ENCODE measurements around the gene CAMK2B. TPM values are rescaled to one million over a fixed set of nuclear protein-coding genes. Genes with fewer than 3 reads are reported as not detected.

Gene CAMK2B
- total RNA-seq, 1 donor from 2014 or later, result 0.23 TPM

- DNase-seq (ENCODE audit: low spot score), result no peak
- H3K27ac Mint-ChIP-seq (ENCODE audit: unreplicated experiment), result no peak overlapping the region
- peaks cover 2% of the 10 kb centered on the region for H3K36me3 Mint-ChIP-seq (ENCODE audit: low read depth, unreplicated experiment)
- H3K27me3 Mint-ChIP-seq (ENCODE audit: unreplicated experiment), result peaks cover 12% of the 10 kb centered on the region
- TF ChIP-seq CTCF (IDR thresholded peaks at IDR 0.05; ENCODE audit: unreplicated experiment), result no peak
- H3K4me3 Mint-ChIP-seq (ENCODE audit: unreplicated experiment), result no peak overlapping the region
- H3K4me1 Mint-ChIP-seq (ENCODE audit: unreplicated experiment), result peaks cover 4% of the 10 kb centered on the region
- H3K9me3 Mint-ChIP-seq (ENCODE audit: unreplicated experiment), result no peaks in the 10 kb centered on the region
These were observed 77.3 kb downstream of the CAMK2B start for GRCh38 chr7:44247868-44248651.

- no peak overlapping the region for H3K4me3 Mint-ChIP-seq (ENCODE audit: unreplicated experiment)
- H3K27me3 Mint-ChIP-seq (ENCODE audit: unreplicated experiment), result peaks cover 16% of the 10 kb centered on the region
- peaks cover 2% of the 10 kb centered on the region for H3K36me3 Mint-ChIP-seq (ENCODE audit: low read depth, unreplicated experiment)
- H3K27ac Mint-ChIP-seq (ENCODE audit: unreplicated experiment), result peak overlapping the region; percentile 13
- no peak for DNase-seq (ENCODE audit: low spot score)
- no peaks in the 10 kb centered on the region for H3K9me3 Mint-ChIP-seq (ENCODE audit: unreplicated experiment)
- TF ChIP-seq CTCF (IDR thresholded peaks at IDR 0.05; ENCODE audit: unreplicated experiment), result no peak
- peaks cover 4% of the 10 kb centered on the region for H3K4me1 Mint-ChIP-seq (ENCODE audit: unreplicated experiment)
These were observed 78.8 kb downstream of the CAMK2B start for GRCh38 chr7:44246396-44247113.

GRCh38 chr7:44244282-44244681 lies 81.1 kb downstream of the CAMK2B start:
- no peaks in the 10 kb centered on the region for H3K36me3 Mint-ChIP-seq (ENCODE audit: low read depth, unreplicated experiment)

GRCh38 chr7:44242091-44242490 lies 83.3 kb downstream of the CAMK2B start:
- no peak overlapping the region for H3K4me3 Mint-ChIP-seq (ENCODE audit: unreplicated experiment)
- no peaks in the 10 kb centered on the region for H3K9me3 Mint-ChIP-seq (ENCODE audit: unreplicated experiment)

More at GRCh38 chr7:44244282-44244681, 81.1 kb downstream of the CAMK2B start:
- TF ChIP-seq CTCF (IDR thresholded peaks at IDR 0.05; ENCODE audit: unreplicated experiment), result peak; percentile 60
- DNase-seq (ENCODE audit: low spot score), result peak; percentile 69
- Mint-ChIP-seq H3K4me3 (ENCODE audit: unreplicated experiment) (peak overlapping the region; percentile 27), H3K27me3 (ENCODE audit: unreplicated experiment) (peaks cover 15% of the 10 kb centered on the region), H3K27ac (ENCODE audit: unreplicated experiment) (no peak overlapping the region), H3K4me1 (ENCODE audit: unreplicated experiment) (peaks cover 4% of the 10 kb centered on the region), H3K9me3 (ENCODE audit: unreplicated experiment) (no peaks in the 10 kb centered on the region)

More at GRCh38 chr7:44242091-44242490, 83.3 kb downstream of the CAMK2B start:
- peaks cover 12% of the 10 kb centered on the region for H3K27me3 Mint-ChIP-seq (ENCODE audit: unreplicated experiment)
- H3K4me1 Mint-ChIP-seq (ENCODE audit: unreplicated experiment), result peaks cover 4% of the 10 kb centered on the region
- no peak for DNase-seq (ENCODE audit: low spot score)
- TF ChIP-seq CTCF (IDR thresholded peaks at IDR 0.05; ENCODE audit: unreplicated experiment), result no peak
- no peaks in the 10 kb centered on the region for H3K36me3 Mint-ChIP-seq (ENCODE audit: low read depth, unreplicated experiment)
- no peak overlapping the region for H3K27ac Mint-ChIP-seq (ENCODE audit: unreplicated experiment)
